ELF-1 (cell line): Measurements from ENCODE around the gene ERVFRD-1.

ENCODE experiments used
- DNase-seq: peaks from one replicate; pipeline ENCODE4 v3.0.0-alpha.2; 2016; ENCODE audit warnings: low read depth, low spot score

The ERVFRD-1 gene

GRCh38 chr6:11089695-11090094, 21.8 kb downstream of the ERVFRD-1 start:
- DNase-seq: no peak

- peak; percentile 32 for DNase-seq
These were observed 24.2 kb downstream of the ERVFRD-1 start for GRCh38 chr6:11087141-11087812.

- no peak for DNase-seq
These were observed 25.6 kb downstream of the ERVFRD-1 start for GRCh38 chr6:11085758-11086435.

- no peak for DNase-seq
These were observed 27.6 kb downstream of the ERVFRD-1 start for GRCh38 chr6:11083956-11084355.

- DNase-seq: no peak
These were observed 28.0 kb downstream of the ERVFRD-1 start for GRCh38 chr6:11083491-11083890.

- no peak for DNase-seq
These were observed 31.2 kb downstream of the ERVFRD-1 start for GRCh38 chr6:11080296-11080695.

- no peak for DNase-seq
These were observed 33.3 kb downstream of the ERVFRD-1 start for GRCh38 chr6:11078266-11078665.

GRCh38 chr6:11076540-11076939, 35.0 kb downstream of the ERVFRD-1 start:
- DNase-seq: no peak

GRCh38 chr6:11072101-11072500, 39.4 kb downstream of the ERVFRD-1 start:
- no peak for DNase-seq

GRCh38 chr6:11069760-11070159, 41.8 kb downstream of the ERVFRD-1 start:
- DNase-seq: no peak

GRCh38 chr6:11067348-11067747, 44.2 kb downstream of the ERVFRD-1 start:
- DNase-seq: no peak

- no peak for DNase-seq
These were observed 44.8 kb downstream of the ERVFRD-1 start for GRCh38 chr6:11066505-11067347.

- DNase-seq: no peak
These were observed 45.9 kb downstream of the ERVFRD-1 start for GRCh38 chr6:11065436-11066202.

GRCh38 chr6:11064836-11065235, 46.7 kb downstream of the ERVFRD-1 start:
- DNase-seq: no peak

GRCh38 chr6:11062715-11063114, 48.8 kb downstream of the ERVFRD-1 start:
- DNase-seq: no peak

GRCh38 chr6:11062083-11062482, 49.4 kb downstream of the ERVFRD-1 start:
- DNase-seq: no peak

GRCh38 chr6:11058406-11058805, 53.1 kb downstream of the ERVFRD-1 start:
- no peak for DNase-seq

- DNase-seq: no peak
These were observed 54.7 kb downstream of the ERVFRD-1 start for GRCh38 chr6:11056871-11057270.

GRCh38 chr6:11055127-11055627, 56.3 kb downstream of the ERVFRD-1 start:
- no peak for DNase-seq

GRCh38 chr6:11054722-11055121, 56.8 kb downstream of the ERVFRD-1 start:
- no peak for DNase-seq

GRCh38 chr6:11053307-11053706, 58.2 kb downstream of the ERVFRD-1 start:
- DNase-seq: no peak
